A549 (cell line): ENCODE measurements around the gene CD276. TPM values are rescaled to one million over a fixed set of nuclear protein-coding genes. Genes with fewer than 3 reads are reported as not detected.

ENCODE experiments used
- ATAC-seq, 2 experiments: fragments of 200-7000 bp in 1 of 2; fragments of >200 bp in 1 of 2; cut with Nextera tagmentation in 1 of 2; cut with Tn5 transposase in 1 of 2; 3 replicates each; pipeline versions ENCODE4 v1.8.0 to v1.9.1; 2018 to 2020; ENCODE audit warnings: mild to moderate bottlenecking in 1 of 2, moderate library complexity in 1 of 2
- CTCF ChIA-PET: fragments of 300-600 bp; sonication (Branson Sonifier 250); formaldehyde crosslinking; extraction: SDS; loops from one replicate; lab custom pipeline; 2021; ENCODE audit warnings: antibody characterized with exemption, inconsistent platforms; lab: Yijun Ruan, JAX
- POLR2A ChIA-PET: fragments of 350-600 bp; formaldehyde crosslinking; extraction: SDS; loops from one replicate; lab custom pipeline; 2021; ENCODE audit warnings: antibody characterized with exemption, inconsistent platforms; lab: Yijun Ruan, JAX
- DNase-seq, 2 experiments: peaks; one replicate each; pipeline versions ENCODE4 v3.0.0 to v3.0.0-alpha.2; 2011 to 2016; ENCODE audit warnings: low read depth in 1 of 2, low spot score in 1 of 2
- FAIRE-seq: peaks from 2 replicates; lab custom pipeline; 2011; peaks lifted over from hg19 to GRCh38; lab: Jason Lieb, UNC
- H3K27ac ChIP-seq, 2 experiments: fragments of >200 bp; sonication (Bioruptor Twin); formaldehyde crosslinking; 3 replicates each; pipeline ENCODE4 v1.5.1; 2016 to 2017
- H3K4me1 ChIP-seq: fragments of >200 bp; sonication (Bioruptor Twin); formaldehyde crosslinking; 3 replicates; pipeline ENCODE4 v1.6.1; 2016
- H3K4me2 ChIP-seq: fragments of >200 bp; sonication (Bioruptor Twin); formaldehyde crosslinking; 3 replicates; pipeline ENCODE4 v1.6.1; 2016
- H3K4me3 ChIP-seq: fragments of >200 bp; sonication (Bioruptor Twin); formaldehyde crosslinking; 3 replicates; pipeline ENCODE4 v1.5.1; 2016
- H3K9me3 ChIP-seq: fragments of >200 bp; sonication (Bioruptor Twin); formaldehyde crosslinking; 3 replicates; pipeline ENCODE4 v1.6.1; 2016
- BCL3 ChIP-seq: fragments of >200 bp; sonication (Bioruptor Twin); formaldehyde crosslinking; IDR thresholded peaks from 3 replicates; pipeline ENCODE4 v1.6.1; 2016
- BHLHE40 ChIP-seq: IDR thresholded peaks from 2 replicates; pipeline ENCODE4 v1.6.1; 2012; ENCODE audit warnings: low read depth, low read length, inconsistent platforms
- CBX2 ChIP-seq: fragments of 200-600 bp; sonication (generic); IDR thresholded peaks from 2 replicates; pipeline ENCODE4 v1.6.1; 2016; ENCODE audit warnings: low read depth, mild to moderate bottlenecking, borderline replicate concordance
- CEBPB ChIP-seq, 2 experiments: fragments of >200 bp in 1 of 2; sonication (Bioruptor Twin) in 1 of 2; formaldehyde crosslinking in 1 of 2; IDR thresholded peaks; 2 replicates each; pipeline ENCODE4 v1.6.1; 2012 to 2016
- CHD2 ChIP-seq: fragments of 150-350 bp; IDR thresholded peaks from 2 replicates; pipeline ENCODE4 v1.6.1; 2014; ENCODE audit warnings: low read length; ENCODE audit not compliant: partially characterized antibody
- FOXS1 ChIP-seq: fragments of 250-450 bp; sonication (Bioruptor Pico); IDR thresholded peaks from 2 replicates; pipeline ENCODE4 v1.5.0; 2020; ENCODE audit warnings: mild to moderate bottlenecking, moderate library complexity
- JUN ChIP-seq, 2 experiments: fragments of >200 bp; sonication (Bioruptor Twin); formaldehyde crosslinking; IDR thresholded peaks; 2 replicates in 1 of 2; 3 replicates in 1 of 2; pipeline ENCODE4 v1.6.1; 2016 to 2017
- JUNB ChIP-seq: fragments of >200 bp; sonication (Bioruptor Twin); formaldehyde crosslinking; IDR thresholded peaks from 2 replicates; pipeline ENCODE4 v1.6.1; 2016
- KDM1A ChIP-seq: fragments of 200-600 bp; sonication (generic); IDR thresholded peaks from 2 replicates; pipeline ENCODE4 v1.6.1; 2016; ENCODE audit warnings: low read depth, mild to moderate bottlenecking
- KDM5A ChIP-seq: fragments of 200-600 bp; sonication (generic); IDR thresholded peaks from 2 replicates; pipeline ENCODE4 v1.6.1; 2016; ENCODE audit warnings: antibody characterized with exemption, mild to moderate bottlenecking
- MAZ ChIP-seq: fragments of 150-350 bp; IDR thresholded peaks from 2 replicates; pipeline ENCODE4 v1.6.1; 2014; ENCODE audit warnings: antibody characterized with exemption, low read depth, low read length, borderline replicate concordance
- MYC ChIP-seq: IDR thresholded peaks from 2 replicates; pipeline ENCODE4 v1.6.1; 2012; ENCODE audit warnings: mild to moderate bottlenecking, inconsistent platforms, low read length, improper control_type of control experiment, borderline replicate concordance
- NR3C1 ChIP-seq: fragments of >200 bp; sonication (Bioruptor Twin); formaldehyde crosslinking; IDR thresholded peaks from 3 replicates; pipeline ENCODE4 v1.6.1; 2017
- PHF8 ChIP-seq: fragments of 200-600 bp; sonication (generic); IDR thresholded peaks from 2 replicates; pipeline ENCODE4 v1.6.1; 2016; ENCODE audit warnings: low read depth, mild to moderate bottlenecking, antibody characterized with exemption, moderate library complexity, borderline replicate concordance
- POLR2A ChIP-seq: IDR thresholded peaks from 2 replicates; pipeline ENCODE4 v1.6.1; 2012; ENCODE audit warnings: mild to moderate bottlenecking, low read length
- RAD21 ChIP-seq, 2 experiments: fragments of >200 bp in 1 of 2; sonication (Bioruptor Twin) in 1 of 2; formaldehyde crosslinking in 1 of 2; IDR thresholded peaks in 1 of 2; conservative IDR thresholded peaks in 1 of 2; 2 replicates in 1 of 2; 3 replicates in 1 of 2; pipeline ENCODE4 v1.6.1; 2012 to 2018; ENCODE audit warnings: inconsistent platforms in 1 of 2
- RCOR1 ChIP-seq: fragments of 150-350 bp; IDR thresholded peaks from 2 replicates; pipeline ENCODE4 v1.6.1; 2014; ENCODE audit warnings: antibody characterized with exemption, low read length, low read depth
- RFX5 ChIP-seq: fragments of 450-650 bp; IDR thresholded peaks from 2 replicates; pipeline ENCODE4 v1.7.1; 2014; ENCODE audit warnings: antibody characterized with exemption, mild to moderate bottlenecking, moderate library complexity
- TFCP2L1 ChIP-seq: fragments of 250-450 bp; sonication (Bioruptor Pico); IDR thresholded peaks from 2 replicates; pipeline ENCODE4 v1.5.0; 2021; ENCODE audit warnings: mild to moderate bottlenecking
- TP53 ChIP-seq: fragments of 250-450 bp; sonication (Bioruptor Pico); IDR thresholded peaks from 2 replicates; pipeline ENCODE4 v1.5.0; 2021; ENCODE audit warnings: mild to moderate bottlenecking, moderate library complexity
- ZFP36 ChIP-seq: fragments of 450-650 bp; IDR thresholded peaks from 2 replicates; pipeline ENCODE4 v1.6.1; 2014; ENCODE audit warnings: borderline replicate concordance; ENCODE audit not compliant: partially characterized antibody
- ZNF302 ChIP-seq: fragments of 250-450 bp; sonication (Bioruptor Pico); IDR thresholded peaks from 2 replicates; pipeline ENCODE4 v1.9.0; 2021; ENCODE audit warnings: inconsistent platforms, mild to moderate bottlenecking, moderate library complexity
- WGBS: methylation state at CpG from one replicate; pipeline ENCODE4 v1.1.6; 2017; ENCODE audit errors: missing lambda C conversion rate; 5-methylcytosine and 5-hydroxymethylcytosine counted together
- polyA plus RNA-seq, 4 experiments: library from polyadenylated mRNA; depleted of rRNA in 3 of 4; stranded (reverse); fragments of >200 nt; fragmentation: RNase III in 1 of 4; extraction: RNeasy Plus Mini Kit Qiagen cat#74134 plus additional on column Dnase treatment in 1 of 4; gene quantifications; 2 replicates in 3 of 4; 3 replicates in 1 of 4; pipeline ENCODE4 v1.2.3, GENCODE V29; 2011 to 2017
- TF ChIP-seq, protein P1 (sequence below): IDR thresholded peaks from 2 replicates; pipeline ENCODE4 v1.6.1; 2012; ENCODE audit warnings: low read depth, borderline replicate concordance

CD276 gene
- polyA plus RNA-seq, 2 of the 4 experiments (the other 2 are of a cell fraction): 24.8 to 31.0 TPM

GRCh38 chr15:73682600-73683090 is 1.5 kb upstream of the CD276 start (continued):
- TF ChIP-seq RFX5: no peak
- no peak for TF ChIP-seq PHF8
- no peak for TF ChIP-seq MYC
- TF ChIP-seq, protein P1, sequence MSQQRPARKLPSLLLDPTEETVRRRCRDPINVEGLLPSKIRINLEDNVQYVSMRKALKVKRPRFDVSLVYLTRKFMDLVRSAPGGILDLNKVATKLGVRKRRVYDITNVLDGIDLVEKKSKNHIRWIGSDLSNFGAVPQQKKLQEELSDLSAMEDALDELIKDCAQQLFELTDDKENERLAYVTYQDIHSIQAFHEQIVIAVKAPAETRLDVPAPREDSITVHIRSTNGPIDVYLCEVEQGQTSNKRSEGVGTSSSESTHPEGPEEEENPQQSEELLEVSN: no peak

DNA sequence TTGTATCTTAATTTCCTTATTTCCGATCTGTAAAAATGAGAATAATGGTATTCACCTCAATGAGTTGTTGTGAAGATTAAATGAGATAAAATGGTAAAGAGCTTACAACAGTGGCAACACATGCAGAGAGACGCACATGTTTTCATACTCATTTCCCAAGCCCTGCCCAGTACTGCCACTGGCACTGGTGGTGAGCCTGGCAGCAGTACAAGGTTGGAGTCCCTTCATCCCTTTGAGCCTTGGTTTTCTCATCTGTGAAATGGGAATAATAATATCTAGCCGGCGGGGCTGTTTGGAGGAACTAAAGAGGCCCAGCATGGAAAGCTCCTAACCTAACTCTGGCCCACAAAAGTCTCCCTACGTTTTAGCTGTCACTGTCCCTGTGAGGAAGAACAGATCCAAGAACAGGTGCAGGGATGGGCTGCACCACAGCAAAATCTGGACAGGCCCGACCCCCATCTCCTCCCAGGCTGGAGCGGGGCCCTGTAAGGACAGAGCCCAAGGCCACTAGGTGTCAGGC is 866 bp upstream of the CD276 start:
- peak in 1 of 2 experiments; percentile 42 for DNase-seq
- POLR2A ChIA-PET: no interaction called here
- ATAC-seq: peak in 1 of 2 experiments; percentile 86; a peak in 4 of 6 replicates

GRCh38 chr15:73684581-73685455 is 635 bp downstream of the CD276 start:
- peak overlapping the region; percentile 73 for H3K4me2 ChIP-seq
- TF ChIP-seq PHF8: 0 out of 2 replicates have a peak, but pooled peaks have one; percentile 33
- TF ChIP-seq, protein P1: no peak
- ATAC-seq (peak; percentile 34 to 42; a peak in 5 of 6 replicates), DNase-seq (peak in 1 of 2 experiments; percentile 18), FAIRE-seq (no peak)
- peak overlapping the region; percentile 88 to 97 for H3K27ac ChIP-seq
- peak overlapping the region; percentile 90 for H3K4me3 ChIP-seq
- WGBS: 23% methylated on average over 9 of the region's 52 CpGs
- ChIA-PET POLR2A (no interaction called here), CTCF (interaction anchor here (0.6 to 7.2 kb wide), 7 partner anchors 7 to 196 kb away, joined by 3 to 84 read pairs (median 3); no protein-coding TSS in a partner anchor)
- peaks cover 31% of the 10 kb centered on the region for H3K4me1 ChIP-seq
- H3K9me3 ChIP-seq: no peaks in the 10 kb centered on the region

More for the DNA sequence above, 866 bp upstream of the CD276 start:
- FAIRE-seq: no peak
- CTCF ChIA-PET: interaction anchor here (0.8 to 7.2 kb wide), 8 partner anchors 16 to 399 kb away, joined by 3 to 84 read pairs (median 4); no protein-coding TSS in a partner anchor
- WGBS: 66% methylated on average over 6 of the region's 7 CpGs
- H3K9me3 ChIP-seq: no peaks in the 10 kb centered on the region
- peaks cover 25% of the 10 kb centered on the region for H3K4me1 ChIP-seq
- TF ChIP-seq RFX5: no peak
- TF ChIP-seq KDM1A: peak; percentile 82; the same call in 1 of the 2 replicates
- peak overlapping the region; percentile 88 to 97; a peak in 5 of 6 replicates for H3K27ac ChIP-seq
- H3K4me3 ChIP-seq: peak overlapping the region; percentile 90
- H3K4me2 ChIP-seq: peak overlapping the region; percentile 73

DNA sequence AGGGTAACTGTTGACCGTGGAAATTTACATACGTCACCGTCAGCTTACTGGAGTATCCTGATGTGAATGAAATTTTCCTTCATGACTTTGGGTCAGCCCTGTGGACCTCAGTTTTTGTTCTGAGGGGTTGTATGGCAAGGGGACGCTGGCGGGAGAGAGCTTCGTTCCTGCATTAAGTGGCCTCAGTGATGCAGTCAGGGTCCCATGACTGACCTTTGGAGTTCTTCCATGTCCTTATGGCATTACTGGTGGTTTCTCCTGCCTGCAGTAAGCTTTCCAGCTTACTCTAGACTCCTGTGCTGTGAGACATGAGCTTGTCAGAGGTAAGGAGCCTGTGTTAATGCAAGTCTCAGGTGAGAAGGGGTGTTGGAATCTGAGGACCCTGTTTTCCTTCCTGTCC is 1.8 kb downstream of the CD276 start:
- H3K27ac ChIP-seq: no peak overlapping the region
- H3K4me1 ChIP-seq: peaks cover 31% of the 10 kb centered on the region
- 93% methylated on average over 6 of the region's 6 CpGs for WGBS

DNA sequence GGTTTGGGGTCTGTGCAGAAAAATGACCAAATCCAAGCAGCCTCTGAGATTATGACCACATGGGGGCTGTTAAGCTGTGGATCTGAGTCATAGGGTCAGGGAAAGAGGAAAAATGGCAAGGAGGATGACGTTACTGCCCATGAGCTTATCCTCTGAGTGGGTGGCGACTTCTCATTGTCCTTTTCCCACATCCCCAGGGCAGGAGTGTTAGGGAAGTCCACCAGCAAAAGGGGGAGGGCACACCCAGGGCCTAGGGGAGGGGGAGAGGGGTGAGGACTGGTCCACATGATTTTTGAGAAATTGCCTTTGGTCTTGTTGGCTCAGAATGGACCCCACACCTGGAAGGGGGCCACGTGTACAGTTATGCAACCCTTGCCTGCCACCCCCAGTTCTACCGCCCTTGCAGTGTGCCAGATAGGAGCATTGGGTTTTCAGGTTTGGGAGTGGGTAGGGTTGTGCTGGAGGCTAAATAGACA is 2.6 kb downstream of the CD276 start:
- FAIRE-seq (no peak), ATAC-seq (no peak), DNase-seq (peak; percentile 17 to 19)
- no peak overlapping the region for H3K27ac ChIP-seq
- H3K9me3 ChIP-seq: no peaks in the 10 kb centered on the region
- CTCF ChIA-PET: interaction anchor here (1.1 to 7.2 kb wide), 5 partner anchors 9 to 51 kb away, joined by 3 to 84 read pairs (median 12); no protein-coding TSS in a partner anchor
- H3K4me3 ChIP-seq: no peak overlapping the region
- H3K4me1 ChIP-seq: peaks cover 37% of the 10 kb centered on the region
- H3K4me2 ChIP-seq: peak overlapping the region; percentile 73; the same call in 1 of the 3 replicates
- POLR2A ChIA-PET: no interaction called here
- WGBS: 59% methylated on average over 4 of the region's 4 CpGs
- no peak for TF ChIP-seq FOXS1 (CRISPR knock-in tag)
- TF ChIP-seq RAD21 (conservative IDR thresholded peaks at IDR 0.05 in 1 of 2, IDR thresholded peaks at IDR 0.05 in 1 of 2): no peak
- no peak for TF ChIP-seq MAZ
- no peak for TF ChIP-seq ZFP36
- TF ChIP-seq CBX2: no peak
- TF ChIP-seq CEBPB (IDR thresholded peaks at IDR 0.05): no peak
- no peak for TF ChIP-seq ZNF302
- no peak for TF ChIP-seq TFCP2L1 (CRISPR knock-in tag)
- no peak for TF ChIP-seq RCOR1
- no peak for TF ChIP-seq MYC
- TF ChIP-seq BCL3: no peak
- no peak for TF ChIP-seq JUNB
- no peak for TF ChIP-seq CHD2
- no peak for TF ChIP-seq TP53 (CRISPR knock-in tag)
- no peak for TF ChIP-seq JUN (IDR thresholded peaks at IDR 0.05)
- TF ChIP-seq NR3C1: no peak
- TF ChIP-seq KDM5A: no peak
- TF ChIP-seq POLR2A: no peak
- no peak for TF ChIP-seq BHLHE40

More for the DNA sequence above, 1.8 kb downstream of the CD276 start:
- H3K4me2 ChIP-seq: peak overlapping the region; percentile 73
- CTCF ChIA-PET: interaction anchor here (0.5 to 7.2 kb wide), 8 partner anchors 8 to 56 kb away, joined by 3 to 84 read pairs (median 3); no protein-coding TSS in a partner anchor
- POLR2A ChIA-PET: no interaction called here
- FAIRE-seq (no peak), ATAC-seq (no peak), DNase-seq (no peak)
- no peak for TF ChIP-seq BHLHE40
- H3K4me3 ChIP-seq: no peak overlapping the region
- H3K9me3 ChIP-seq: no peaks in the 10 kb centered on the region
